A549 (cell line): Measurements from ENCODE around the gene ADAMTS14.
"Not testable (repeated sequence)": the region's sequence is repeated elsewhere in the genome, so short reads cannot be mapped to it uniquely, and the experiment has no call there.

Experiments used
- EP300 ChIP-seq, 2 experiments: fragments of >200 bp; sonication (Bioruptor Twin); formaldehyde crosslinking; IDR thresholded peaks; 2 replicates in 1 of 2; 3 replicates in 1 of 2; pipeline ENCODE4 v1.6.1; 2016 to 2017
- GATA3 ChIP-seq: IDR thresholded peaks from 2 replicates; pipeline ENCODE4 v1.6.1; 2012; ENCODE audit warnings: borderline replicate concordance
- MAZ ChIP-seq: fragments of 150-350 bp; IDR thresholded peaks from 2 replicates; pipeline ENCODE4 v1.6.1; 2014; ENCODE audit warnings: antibody characterized with exemption, low read depth, low read length, borderline replicate concordance
- POLR2A ChIP-seq: IDR thresholded peaks from 2 replicates; pipeline ENCODE4 v1.6.1; 2012; ENCODE audit warnings: mild to moderate bottlenecking, low read length
- RNF2 ChIP-seq: fragments of 200-600 bp; sonication (generic); IDR thresholded peaks from 2 replicates; pipeline ENCODE4 v1.6.1; 2016; ENCODE audit warnings: low read depth, mild to moderate bottlenecking, antibody characterized with exemption, moderate library complexity, borderline replicate concordance
- TF ChIP-seq, protein P1 (sequence below): fragments of >200 bp; sonication (Bioruptor Twin); formaldehyde crosslinking; IDR thresholded peaks from 3 replicates; pipeline ENCODE4 v1.5.1; 2016

DNA sequence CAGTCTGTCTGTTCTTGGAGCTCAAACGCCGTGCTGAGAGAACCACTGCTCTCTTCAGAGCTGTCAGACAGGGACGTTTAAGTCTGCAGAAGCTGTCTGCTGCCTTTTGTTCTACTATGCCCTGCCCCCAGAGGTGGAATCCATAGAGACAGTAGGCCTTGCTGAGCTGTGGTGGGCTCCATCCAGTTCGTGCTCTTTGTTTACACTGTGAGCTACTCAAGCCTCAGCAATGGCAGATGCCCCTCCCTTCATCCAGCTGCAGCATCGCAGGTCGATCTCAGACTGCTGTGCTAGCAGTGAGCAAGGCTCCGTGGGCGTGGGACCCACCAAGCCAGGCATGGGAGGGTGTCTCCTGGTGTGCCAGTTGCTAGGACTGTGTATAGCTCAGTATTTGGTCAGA, 27.3 kb upstream of the ADAMTS14 start:
- TF ChIP-seq POLR2A; GATA3; MAZ; EP300 (IDR thresholded peaks at IDR 0.05); RNF2: not testable (repeated sequence)
- TF ChIP-seq, protein P1, sequence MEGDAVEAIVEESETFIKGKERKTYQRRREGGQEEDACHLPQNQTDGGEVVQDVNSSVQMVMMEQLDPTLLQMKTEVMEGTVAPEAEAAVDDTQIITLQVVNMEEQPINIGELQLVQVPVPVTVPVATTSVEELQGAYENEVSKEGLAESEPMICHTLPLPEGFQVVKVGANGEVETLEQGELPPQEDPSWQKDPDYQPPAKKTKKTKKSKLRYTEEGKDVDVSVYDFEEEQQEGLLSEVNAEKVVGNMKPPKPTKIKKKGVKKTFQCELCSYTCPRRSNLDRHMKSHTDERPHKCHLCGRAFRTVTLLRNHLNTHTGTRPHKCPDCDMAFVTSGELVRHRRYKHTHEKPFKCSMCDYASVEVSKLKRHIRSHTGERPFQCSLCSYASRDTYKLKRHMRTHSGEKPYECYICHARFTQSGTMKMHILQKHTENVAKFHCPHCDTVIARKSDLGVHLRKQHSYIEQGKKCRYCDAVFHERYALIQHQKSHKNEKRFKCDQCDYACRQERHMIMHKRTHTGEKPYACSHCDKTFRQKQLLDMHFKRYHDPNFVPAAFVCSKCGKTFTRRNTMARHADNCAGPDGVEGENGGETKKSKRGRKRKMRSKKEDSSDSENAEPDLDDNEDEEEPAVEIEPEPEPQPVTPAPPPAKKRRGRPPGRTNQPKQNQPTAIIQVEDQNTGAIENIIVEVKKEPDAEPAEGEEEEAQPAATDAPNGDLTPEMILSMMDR, result not testable (repeated sequence)
